Sigmoid colon (tissue), 4 donors: ENCODE data around the gene NRXN3.

Experiments used
- CTCF ChIP-seq, 4 experiments: fragments of 450-650 bp in 3 of 4; fragments of 200-600 bp in 1 of 4; IDR thresholded peaks; one replicate each; pipeline ENCODE4 v1.5.1; 2016 to 2019; ENCODE audit warnings: antibody characterized with exemption in 4 of 4, mild to moderate bottlenecking in 3 of 4, moderate library complexity in 2 of 4
- POLR2A ChIP-seq, 2 donors: fragments of 450-650 bp; IDR thresholded peaks; one replicate each; pipeline ENCODE4 v1.6.1; 2016; ENCODE audit warnings: antibody characterized with exemption in 2 of 2, mild to moderate bottlenecking in 2 of 2, moderate library complexity in 2 of 2
- POLR2AphosphoS5 ChIP-seq, 4 donors: sonication (generic); formaldehyde crosslinking; IDR thresholded peaks; one replicate each; pipeline ENCODE4 v1.6.1; 2017; ENCODE audit warnings: antibody characterized with exemption in 4 of 4

GRCh38 chr14:79742142-79742541 lies 1572.0 kb downstream of the NRXN3 start:
- no peak for TF ChIP-seq POLR2A (IDR thresholded peaks at IDR 0.05)
- TF ChIP-seq POLR2AphosphoS5 (IDR thresholded peaks at IDR 0.05): no peak
- TF ChIP-seq CTCF (IDR thresholded peaks at IDR 0.05): no peak
